Smooth muscle cell (in vitro differentiated cells): Measurements from ENCODE around the gene PTDSS2. TPM values are rescaled to one million over a fixed set of nuclear protein-coding genes. Genes with fewer than 3 reads are reported as not detected.

Source experiments
- DNase-seq: peaks from one replicate; lab custom pipeline; 2025; ENCODE audit not compliant: unreplicated experiment; lab: John Stamatoyannopoulos, UW
- H2AFZ ChIP-seq: fragments of 200-600 bp; sonication (generic); 2 replicates; pipeline ENCODE4 v1.6.0; 2016; ENCODE audit warnings: antibody characterized with exemption, low read depth, mild to moderate bottlenecking
- H3F3A ChIP-seq: fragments of 200-600 bp; sonication (generic); 2 replicates; pipeline ENCODE4 v1.6.0; 2017; ENCODE audit warnings: antibody characterized with exemption, low read depth
- H3K27ac ChIP-seq: fragments of 200-600 bp; sonication (generic); 2 replicates; pipeline ENCODE4 v1.5.1; 2016; ENCODE audit warnings: low read depth, mild to moderate bottlenecking
- H3K27me3 ChIP-seq: fragments of 200-600 bp; sonication (generic); 2 replicates; pipeline ENCODE4 v1.6.1; 2016; ENCODE audit warnings: low read depth, mild to moderate bottlenecking
- H3K36me3 ChIP-seq: fragments of 200-600 bp; sonication (generic); 2 replicates; pipeline ENCODE4 v1.5.1; 2016; ENCODE audit warnings: low read depth
- H3K4me1 ChIP-seq: fragments of 200-600 bp; sonication (generic); 2 replicates; pipeline ENCODE4 v1.5.1; 2016; ENCODE audit warnings: low read depth
- H3K4me2 ChIP-seq: fragments of 200-600 bp; sonication (generic); 2 replicates; pipeline ENCODE4 v1.6.0; 2016; ENCODE audit warnings: mild to moderate bottlenecking
- H3K4me3 ChIP-seq: fragments of 200-600 bp; sonication (generic); 2 replicates; pipeline ENCODE4 v1.5.1; 2016; ENCODE audit warnings: mild to moderate bottlenecking
- H3K79me2 ChIP-seq: fragments of 200-600 bp; sonication (generic); 2 replicates; pipeline ENCODE4 v1.6.0; 2016; ENCODE audit warnings: low read depth, mild to moderate bottlenecking
- H3K9ac ChIP-seq: fragments of 200-600 bp; sonication (generic); 2 replicates; pipeline ENCODE4 v1.6.0; 2016; ENCODE audit warnings: low read depth
- H3K9me3 ChIP-seq: fragments of 200-600 bp; sonication (generic); replicated peaks from 2 replicates; pipeline ENCODE4 v1.5.1; 2016; ENCODE audit warnings: low read depth
- H4K20me1 ChIP-seq: fragments of 200-600 bp; sonication (generic); 2 replicates; pipeline ENCODE4 v1.6.0; 2016; ENCODE audit warnings: low read depth
- WGBS: methylation state at CpG from one replicate; pipeline ENCODE4 v1.1.7; 2016; ENCODE audit warnings: low lambda C conversion rate; 5-methylcytosine and 5-hydroxymethylcytosine counted together
- polyA plus RNA-seq: library from polyadenylated mRNA; unstranded; fragments of >200 nt; fragmentation: Nextera tagmentation; extraction: Ambion mirVana; gene quantifications from 2 replicates; pipeline ENCODE4 v1.2.1, GENCODE V29; 2016
- total RNA-seq: library from RNA; depleted of rRNA; stranded (reverse); fragments of >200 nt; gene quantifications from 2 replicates; pipeline ENCODE4 v1.2.3, GENCODE V29; 2014
- TF ChIP-seq, protein P1 (sequence below): fragments of 200-600 bp; sonication (generic); IDR thresholded peaks from 2 replicates; pipeline ENCODE4 v1.5.1; 2017; ENCODE audit warnings: borderline replicate concordance, mild to moderate bottlenecking, antibody characterized with exemption; ENCODE audit not compliant: insufficient read depth, poor library complexity, severe bottlenecking

Gene PTDSS2
- total and polyA plus RNA-seq, 2 experiments from 2014 or later: 15.2 to 25.2 TPM

DNA sequence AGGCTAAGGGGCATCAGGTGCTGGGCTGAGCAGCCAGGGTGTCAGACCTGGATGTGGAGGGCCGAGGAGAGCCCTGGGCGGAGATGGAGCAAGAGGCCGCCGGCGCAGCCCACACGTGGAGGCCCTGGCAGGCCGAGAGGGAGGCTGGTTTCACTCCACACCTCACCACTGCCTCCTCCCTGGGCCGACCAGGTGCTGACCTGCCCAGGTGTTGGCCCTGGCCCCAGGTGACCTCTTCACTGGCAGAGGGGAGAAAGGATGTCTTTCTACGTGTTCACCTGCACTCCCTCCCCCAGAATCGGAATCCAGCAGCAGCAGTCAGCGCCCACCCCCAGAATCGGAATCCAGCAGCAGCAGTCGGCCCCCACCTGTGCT lies 9.0 kb upstream of the PTDSS2 start:
- H3K4me2 ChIP-seq: no peak overlapping the region
- DNase-seq: no peak

DNA sequence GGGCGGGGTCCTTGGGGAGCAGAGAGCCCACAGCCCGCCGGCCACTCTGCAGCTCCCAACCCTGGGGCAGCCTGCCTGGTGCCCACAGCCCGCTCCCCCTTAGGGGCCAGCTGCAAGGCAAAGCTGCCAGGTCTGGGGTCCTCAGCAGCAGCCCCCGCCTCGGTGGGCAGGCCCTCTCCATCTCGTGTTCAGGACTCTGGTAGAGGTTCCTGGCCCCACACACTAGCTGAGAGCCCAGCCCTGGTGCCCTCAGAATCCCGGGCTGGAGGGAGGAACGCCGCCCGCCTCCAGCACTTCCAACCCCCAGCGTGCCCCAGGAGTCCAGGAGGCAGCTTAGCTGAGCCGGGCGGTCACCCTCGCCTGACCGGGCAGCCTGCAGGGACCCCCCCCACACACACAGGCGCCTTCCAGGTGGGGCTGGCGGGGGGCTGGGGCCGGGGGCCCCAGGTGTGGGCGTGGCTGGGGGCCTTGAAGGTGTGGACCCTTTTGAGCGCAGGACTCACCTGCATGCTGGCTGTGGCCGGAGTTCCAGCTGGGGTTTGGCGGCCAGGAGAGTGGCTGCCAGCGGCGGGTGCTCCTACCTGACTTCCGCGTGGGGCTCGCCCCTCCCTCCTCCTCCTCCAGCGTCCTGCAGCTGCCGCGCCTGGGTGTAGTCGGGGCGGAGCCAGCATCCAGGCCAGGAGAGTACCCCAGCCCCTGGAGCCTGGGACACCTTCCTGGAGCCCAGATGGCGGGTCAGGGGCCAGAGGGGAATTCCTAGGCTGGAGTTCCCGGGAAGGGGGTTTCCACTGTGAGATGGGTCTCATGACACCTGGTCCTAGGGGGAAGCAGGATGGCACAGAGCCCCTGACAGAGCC lies 8.4 kb upstream of the PTDSS2 start, which contains the start of gene ANO9:
Gene ANO9, minus strand, starts transcription at position 594 of the 857 bp plus-strand sequence. Its CDS starts 85 bp downstream, at position 509.
- Histone ChIP-seq H3K27ac (no peak within 1 kb of the TSS), H2AFZ (no peak within 1 kb of the TSS), H3K9me3 (no peaks in the 10 kb centered on the region), H3K79me2 (no peaks in the 10 kb centered on the region), H3K4me3 (peak within 1 kb of the TSS; percentile 39), H3K4me1 (no peaks in the 10 kb centered on the region), H3K9ac (no peak within 1 kb of the TSS), H4K20me1 (no peaks in the 10 kb centered on the region), H3K27me3 (no peaks in the 10 kb centered on the region), H3F3A (no peaks in the 10 kb centered on the region), H3K4me2 (peak within 1 kb of the TSS; percentile 78), H3K36me3 (no peaks in the 10 kb centered on the region)
- TF ChIP-seq, protein P1, sequence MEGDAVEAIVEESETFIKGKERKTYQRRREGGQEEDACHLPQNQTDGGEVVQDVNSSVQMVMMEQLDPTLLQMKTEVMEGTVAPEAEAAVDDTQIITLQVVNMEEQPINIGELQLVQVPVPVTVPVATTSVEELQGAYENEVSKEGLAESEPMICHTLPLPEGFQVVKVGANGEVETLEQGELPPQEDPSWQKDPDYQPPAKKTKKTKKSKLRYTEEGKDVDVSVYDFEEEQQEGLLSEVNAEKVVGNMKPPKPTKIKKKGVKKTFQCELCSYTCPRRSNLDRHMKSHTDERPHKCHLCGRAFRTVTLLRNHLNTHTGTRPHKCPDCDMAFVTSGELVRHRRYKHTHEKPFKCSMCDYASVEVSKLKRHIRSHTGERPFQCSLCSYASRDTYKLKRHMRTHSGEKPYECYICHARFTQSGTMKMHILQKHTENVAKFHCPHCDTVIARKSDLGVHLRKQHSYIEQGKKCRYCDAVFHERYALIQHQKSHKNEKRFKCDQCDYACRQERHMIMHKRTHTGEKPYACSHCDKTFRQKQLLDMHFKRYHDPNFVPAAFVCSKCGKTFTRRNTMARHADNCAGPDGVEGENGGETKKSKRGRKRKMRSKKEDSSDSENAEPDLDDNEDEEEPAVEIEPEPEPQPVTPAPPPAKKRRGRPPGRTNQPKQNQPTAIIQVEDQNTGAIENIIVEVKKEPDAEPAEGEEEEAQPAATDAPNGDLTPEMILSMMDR: no peak
- DNase-seq: no peak
- WGBS: 47% methylated on average over 25 of the region's 35 CpGs

More for the DNA sequence above, 9.0 kb upstream of the PTDSS2 start:
- Histone ChIP-seq H3K27me3 (no peaks in the 10 kb centered on the region), H3K4me1 (no peaks in the 10 kb centered on the region), H3K9me3 (no peaks in the 10 kb centered on the region), H3K4me3 (no peak overlapping the region), H3K27ac (no peak overlapping the region), H3K9ac (no peak overlapping the region), H3K79me2 (no peaks in the 10 kb centered on the region), H3F3A (no peaks in the 10 kb centered on the region), H3K36me3 (no peaks in the 10 kb centered on the region), H4K20me1 (no peaks in the 10 kb centered on the region), H2AFZ (no peak overlapping the region)
- TF ChIP-seq, protein P1: no peak
- WGBS: 86% methylated on average over 13 of the region's 13 CpGs

DNA sequence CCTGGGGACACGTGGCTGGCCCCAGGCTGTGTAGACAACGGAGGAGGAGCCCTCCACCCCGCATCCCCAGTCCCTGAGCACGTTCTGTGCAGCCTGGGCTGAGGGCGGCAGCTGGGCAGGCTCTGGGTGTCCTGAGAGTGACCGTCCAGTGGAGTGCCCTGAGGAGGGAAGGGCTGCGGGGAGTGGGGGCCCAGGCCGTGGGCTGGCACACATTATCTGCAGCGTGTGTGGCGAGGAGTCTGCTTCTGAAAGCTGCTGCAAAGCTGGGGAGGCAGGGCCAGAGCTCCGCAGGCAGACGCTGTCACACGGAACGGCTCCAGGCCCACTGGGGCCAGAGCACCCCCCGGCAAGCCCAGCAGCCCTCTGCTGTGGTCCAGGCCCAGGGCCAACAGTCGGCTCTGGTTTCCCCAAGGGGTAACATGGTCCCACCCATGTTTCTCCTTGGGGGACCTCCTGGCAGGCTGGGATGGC lies 7.4 kb upstream of the PTDSS2 start:
- Histone ChIP-seq H2AFZ (no peak overlapping the region), H3K4me3 (no peak overlapping the region), H3K9me3 (no peaks in the 10 kb centered on the region), H3K4me2 (no peak overlapping the region), H3F3A (no peaks in the 10 kb centered on the region), H4K20me1 (no peaks in the 10 kb centered on the region), H3K27me3 (no peaks in the 10 kb centered on the region), H3K4me1 (no peaks in the 10 kb centered on the region), H3K27ac (no peak overlapping the region), H3K79me2 (no peaks in the 10 kb centered on the region), H3K36me3 (no peaks in the 10 kb centered on the region), H3K9ac (no peak overlapping the region)
- DNase-seq: no peak
- WGBS: 60% methylated on average over 16 of the region's 16 CpGs
- TF ChIP-seq, protein P1: no peak
